Measurements from ENCODE around the gene SH3RF3.

The SH3RF3 gene

DNA sequence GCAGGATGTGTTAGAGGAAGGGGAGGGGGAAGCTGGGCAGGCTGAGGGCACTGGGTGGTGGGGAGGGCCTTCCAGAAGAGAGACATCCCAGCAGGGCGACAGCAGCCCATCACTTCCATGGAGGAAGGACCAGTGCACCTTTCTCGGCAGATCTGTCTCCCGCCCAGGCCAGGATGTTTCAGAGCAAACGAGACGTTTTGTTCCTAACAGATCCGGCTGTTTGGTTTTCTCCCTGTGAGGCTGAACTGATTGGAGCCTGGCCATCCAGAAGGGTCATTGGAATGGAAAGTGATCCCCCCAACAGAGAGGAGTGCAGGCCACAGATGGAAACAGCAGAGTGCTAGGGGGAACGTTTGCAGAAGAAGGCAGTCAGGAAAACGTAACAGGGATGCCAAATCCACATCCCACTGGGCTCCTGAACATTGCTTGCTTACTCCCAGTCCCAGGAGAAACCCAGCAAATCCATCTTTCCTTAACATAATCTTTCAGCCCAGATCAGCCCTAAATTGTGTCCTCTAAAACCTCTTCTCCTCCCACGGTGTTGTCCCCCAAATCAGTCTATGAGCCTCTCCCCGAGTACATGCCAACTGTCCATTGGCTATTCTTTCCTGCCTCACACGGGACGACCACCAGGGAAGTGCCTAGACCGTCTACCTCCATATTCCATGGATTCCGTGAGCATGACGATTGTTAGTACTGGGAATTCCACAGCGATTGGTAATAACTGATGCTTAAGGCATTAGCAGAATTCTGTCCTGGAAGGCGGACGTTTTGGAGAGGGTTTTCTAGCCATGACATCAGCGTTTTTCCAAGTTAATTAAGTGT, 357.9 kb downstream of the SH3RF3 start:
- DNase-seq = no peak

DNA sequence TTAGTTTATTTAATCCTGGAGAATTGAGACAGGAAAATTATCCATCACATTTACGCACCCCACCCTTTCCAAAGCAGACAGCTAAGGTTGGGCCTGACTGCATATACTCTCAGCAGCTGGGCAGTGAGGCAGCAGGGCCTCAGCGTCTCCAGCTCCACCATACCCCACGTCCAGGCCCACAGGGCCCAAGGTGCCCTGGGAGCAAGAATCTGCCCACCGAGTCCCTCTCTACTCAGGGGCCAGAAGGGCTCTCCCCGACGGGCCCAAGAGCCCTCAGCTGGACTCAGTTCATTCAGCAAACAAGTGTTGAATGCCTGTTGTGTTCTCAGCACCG, 358.5 kb downstream of the SH3RF3 start:
- DNase-seq = no peak

- DNase-seq = no peak
Measured at GRCh38 chr2:109487871-109488655, 359.1 kb downstream of the SH3RF3 start.

DNA sequence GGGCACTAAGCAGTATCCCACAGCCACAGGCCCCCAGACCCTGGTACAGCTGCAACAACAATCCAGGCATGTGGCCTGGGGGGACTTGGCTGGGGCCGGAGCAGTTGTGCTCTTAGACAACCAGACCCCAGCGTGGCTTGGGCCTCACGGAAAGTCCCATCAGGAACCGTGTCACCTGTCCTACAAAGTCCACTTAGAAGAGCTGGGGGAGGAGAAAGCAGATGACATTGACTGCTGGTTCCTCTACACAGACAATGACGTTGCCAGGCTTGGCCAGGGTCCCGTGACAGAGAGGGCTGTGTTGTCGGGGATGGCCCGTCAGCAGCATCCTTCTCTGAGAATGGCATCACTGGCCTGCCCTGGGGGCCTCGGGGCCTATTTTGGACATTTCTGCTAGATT, 360.3 kb downstream of the SH3RF3 start:
- DNase-seq = no peak

GRCh38 chr2:109493176-109493935, 364.4 kb downstream of the SH3RF3 start:
- no peak for DNase-seq

GRCh38 chr2:109494351-109494750, 365.3 kb downstream of the SH3RF3 start:
- DNase-seq = no peak

DNA sequence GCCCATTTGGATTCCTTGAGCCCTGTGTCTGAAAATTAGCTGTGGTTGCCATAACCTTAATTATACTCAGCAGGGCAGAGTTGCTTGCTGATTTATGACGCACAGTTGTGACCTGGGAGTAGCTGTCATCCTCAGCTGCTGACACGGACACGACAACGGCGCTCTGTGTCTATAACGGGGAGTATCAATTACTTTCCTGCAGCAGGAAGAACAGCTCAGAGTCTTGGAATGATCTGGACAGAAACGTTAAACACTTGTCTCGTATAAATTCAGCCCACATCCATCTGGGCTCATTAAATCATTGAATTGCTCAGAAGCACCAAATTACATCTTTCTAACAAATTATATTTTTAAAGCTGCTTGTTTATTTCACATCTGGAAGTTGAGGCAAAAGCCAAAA, 368.5 kb downstream of the SH3RF3 start:
- no peak for DNase-seq

GRCh38 chr2:109497911-109498870, 369.2 kb downstream of the SH3RF3 start:
- no peak for DNase-seq

DNA sequence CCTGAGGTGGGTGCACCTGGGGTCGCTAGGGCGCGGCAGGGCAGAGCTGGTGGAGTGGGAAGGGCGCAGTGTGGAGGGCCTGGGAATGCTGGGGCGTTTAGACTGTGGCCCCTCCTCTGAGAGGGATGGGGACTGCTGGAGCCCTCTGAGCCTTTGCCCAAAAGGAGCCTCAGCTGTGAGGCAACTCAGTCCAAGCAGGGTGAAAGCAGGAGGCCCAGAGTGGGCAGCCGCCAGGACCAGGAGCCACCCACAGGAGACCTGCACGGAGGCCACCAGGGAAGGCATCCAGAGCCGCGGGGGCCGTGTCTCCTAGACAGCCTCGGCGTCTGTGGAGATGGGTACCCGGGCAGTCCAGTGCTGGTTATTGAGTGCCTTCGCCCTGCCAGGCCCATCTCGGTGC, 369.9 kb downstream of the SH3RF3 start:
- DNase-seq = no peak

GRCh38 chr2:109499566-109499965, 370.6 kb downstream of the SH3RF3 start:
- DNase-seq = no peak

DNA sequence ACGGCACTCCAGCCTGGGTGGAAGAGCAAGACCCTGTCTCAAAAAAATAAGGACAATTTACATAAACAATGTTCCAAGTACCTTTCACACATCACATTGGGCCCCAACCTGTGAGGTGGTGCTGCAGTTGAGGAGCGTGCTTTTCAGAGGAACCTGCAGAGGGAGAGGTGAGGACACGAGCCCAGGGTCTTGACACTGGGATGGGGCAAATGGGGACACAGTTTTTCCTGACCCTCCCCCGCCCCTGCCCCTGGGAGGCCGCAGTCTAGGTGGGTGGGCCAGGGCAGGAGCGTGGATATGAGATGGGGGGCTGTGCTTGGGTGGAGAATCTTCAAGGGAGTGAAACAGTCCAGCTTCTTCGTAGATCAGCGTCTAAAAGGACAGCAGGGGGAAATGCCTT, 371.9 kb downstream of the SH3RF3 start:
- DNase-seq = no peak

DNA sequence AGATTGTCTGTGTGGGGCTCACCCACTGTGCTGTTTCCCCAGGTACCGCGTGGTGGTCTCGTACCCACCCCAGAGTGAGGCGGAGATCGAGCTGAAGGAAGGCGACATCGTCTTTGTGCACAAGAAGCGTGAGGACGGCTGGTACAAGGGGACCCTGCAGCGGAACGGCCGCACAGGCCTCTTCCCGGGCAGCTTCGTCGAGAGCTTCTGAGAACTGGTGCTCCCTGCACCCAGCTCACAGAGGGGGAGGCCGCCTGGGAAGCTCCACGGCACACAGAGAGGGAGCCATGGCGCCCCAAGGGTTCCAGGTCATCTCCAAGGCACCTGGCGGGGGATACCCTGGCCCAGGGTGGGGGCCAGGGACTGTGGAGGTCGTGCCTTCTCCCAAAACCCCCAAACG, 372.5 kb downstream of the SH3RF3 start:
- DNase-seq = no peak

DNA sequence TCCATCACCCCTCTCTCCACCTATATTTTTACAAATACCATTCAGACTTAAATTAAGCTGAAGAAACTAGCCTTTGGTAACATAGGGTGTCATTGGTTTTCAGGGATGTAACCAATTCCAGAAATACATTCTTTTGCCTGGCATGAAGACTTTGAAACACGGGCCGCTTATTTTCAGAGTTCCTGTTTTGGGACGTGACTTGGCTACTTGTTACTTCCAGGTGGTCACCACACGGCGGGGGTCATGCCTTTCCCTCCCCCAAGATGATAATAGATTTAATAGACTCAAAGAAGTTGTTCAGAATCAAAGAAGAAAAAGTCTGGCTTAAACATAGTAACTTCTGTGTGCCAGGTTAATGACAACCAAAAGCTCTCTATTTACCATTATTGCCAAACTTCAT, 374.2 kb downstream of the SH3RF3 start:
- no peak for DNase-seq

DNA sequence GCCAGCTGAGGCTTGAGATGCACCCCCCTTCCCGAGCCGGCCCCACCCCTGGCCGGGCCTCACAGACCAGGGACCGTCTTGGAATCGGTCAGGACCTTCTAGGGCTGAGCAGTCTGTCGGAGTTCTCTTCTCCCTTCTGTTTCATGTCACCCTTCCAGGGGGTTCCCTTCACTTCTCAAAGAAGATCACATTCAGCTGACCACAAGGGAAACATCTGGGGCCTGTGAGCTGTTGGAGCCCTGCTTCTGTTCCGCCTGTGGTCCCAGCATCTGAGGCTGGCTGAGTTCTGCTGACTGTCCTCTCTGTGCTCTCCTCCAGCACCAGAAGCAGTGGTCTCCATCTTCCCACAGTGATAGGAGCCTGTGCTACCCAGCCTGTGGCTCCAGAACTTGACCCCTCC, 378.2 kb downstream of the SH3RF3 start:
- DNase-seq = no peak

- no peak for DNase-seq
Measured at GRCh38 chr2:109507828-109508227, 378.8 kb downstream of the SH3RF3 start.

GRCh38 chr2:109508556-109508955, 379.6 kb downstream of the SH3RF3 start:
- no peak for DNase-seq

DNA sequence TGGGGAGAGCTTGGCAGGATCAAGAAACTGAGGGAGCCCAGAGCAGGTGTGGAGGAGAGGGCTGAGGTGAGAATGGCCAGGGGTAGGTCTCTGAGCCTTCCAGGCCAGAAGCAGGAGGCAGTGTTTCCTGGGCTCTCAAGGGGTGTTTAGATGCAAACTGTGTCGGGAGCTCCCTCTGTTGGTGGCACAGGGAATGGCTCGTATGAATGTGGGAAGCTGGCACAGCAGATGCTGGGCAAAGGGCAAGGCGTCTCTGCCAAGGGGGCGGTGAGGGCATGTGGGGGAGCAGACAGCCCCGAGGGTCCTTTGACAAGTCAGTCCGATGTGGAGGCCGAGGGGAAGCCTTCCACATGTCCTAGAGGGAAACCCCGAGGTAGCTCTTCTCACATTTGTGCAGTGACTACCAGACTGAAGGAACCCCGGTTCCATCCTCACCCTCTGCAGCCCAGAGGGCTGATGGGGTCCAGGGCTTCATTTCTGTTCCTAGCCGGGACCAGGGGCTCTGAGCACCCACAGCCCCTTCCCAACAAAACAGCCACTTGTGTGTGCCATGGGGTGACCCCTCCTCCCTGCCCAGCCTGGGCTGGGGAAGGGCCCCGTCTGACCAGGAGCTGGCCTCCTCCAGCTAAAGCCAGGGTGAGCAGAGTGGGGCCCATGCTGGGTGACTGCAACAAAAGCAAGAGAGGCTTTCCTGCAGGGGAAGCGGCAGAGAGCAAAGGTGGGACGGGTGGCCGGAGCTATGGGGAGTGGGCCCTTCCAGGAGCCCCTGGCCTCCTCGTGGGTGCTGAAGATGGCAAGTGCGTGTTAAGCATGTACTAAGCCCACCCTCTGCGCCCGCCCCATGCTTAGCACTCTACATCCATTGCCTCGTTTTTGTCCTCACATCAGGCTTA, 381.4 kb downstream of the SH3RF3 start:
- peak; percentile 62 for DNase-seq

DNA sequence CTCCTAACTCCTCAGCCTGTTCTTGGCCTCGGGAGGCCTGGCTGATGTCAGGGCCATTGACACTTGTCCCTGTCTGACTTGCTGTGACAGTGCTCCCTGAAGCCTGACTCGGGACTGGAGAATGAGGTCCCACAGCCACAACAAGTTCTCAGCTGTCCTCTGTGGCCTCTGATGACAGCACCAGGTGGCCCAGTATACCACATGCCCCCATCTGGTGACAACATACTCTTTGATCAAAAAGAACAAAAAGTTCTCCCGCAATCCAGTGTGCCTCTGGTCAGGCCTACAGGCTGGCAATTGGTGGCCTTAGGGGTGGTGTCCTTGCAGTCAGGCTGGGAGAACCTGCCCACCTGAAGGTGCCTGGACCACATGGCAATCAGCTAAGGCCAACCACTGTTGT, 382.2 kb downstream of the SH3RF3 start:
- DNase-seq = no peak

- no peak for DNase-seq
Measured at GRCh38 chr2:109512076-109512475, 383.1 kb downstream of the SH3RF3 start.

- no peak for DNase-seq
Measured at GRCh38 chr2:109513230-109513629, 384.2 kb downstream of the SH3RF3 start.
